KG1 (cell line): ENCODE data around the gene CHSY3.

Experiments
- DNase-seq: peaks from one replicate; lab custom pipeline; 2025; lab: John Stamatoyannopoulos, UW

Gene CHSY3

GRCh38 chr5:129904102-129904666 lies at the start of gene CHSY3:
Gene CHSY3 (plus strand): TSS chr5:129904465.
- DNase-seq = no peak

- DNase-seq = no peak
Measured at GRCh38 chr5:129856325-129856724, 47.9 kb upstream of the CHSY3 start.

GRCh38 chr5:129857116-129857515 lies 47.1 kb upstream of the CHSY3 start:
- no peak for DNase-seq

- DNase-seq = no peak
Measured at GRCh38 chr5:129858131-129858675, 46.1 kb upstream of the CHSY3 start.

- no peak for DNase-seq
Measured at GRCh38 chr5:129884322-129884721, 19.9 kb upstream of the CHSY3 start.

GRCh38 chr5:129899454-129899853 lies 4.8 kb upstream of the CHSY3 start:
- no peak for DNase-seq

GRCh38 chr5:129902816-129903215 lies 1.4 kb upstream of the CHSY3 start:
- no peak for DNase-seq

GRCh38 chr5:129903466-129904101 lies 681 bp upstream of the CHSY3 start:
- no peak for DNase-seq

GRCh38 chr5:129904667-129905472 lies 605 bp downstream of the CHSY3 start:
- DNase-seq = no peak

GRCh38 chr5:129905473-129906176 lies 1.4 kb downstream of the CHSY3 start:
- DNase-seq = no peak

- DNase-seq = no peak
Measured at GRCh38 chr5:129906177-129906887, 2.1 kb downstream of the CHSY3 start.

- DNase-seq = no peak
Measured at GRCh38 chr5:129909225-129909624, 5.0 kb downstream of the CHSY3 start.

- DNase-seq = no peak
Measured at GRCh38 chr5:129912601-129913255, 8.5 kb downstream of the CHSY3 start.

GRCh38 chr5:129915415-129915814 lies 11.2 kb downstream of the CHSY3 start:
- DNase-seq = no peak

- DNase-seq = no peak
Measured at GRCh38 chr5:129917224-129917623, 13.0 kb downstream of the CHSY3 start.

- no peak for DNase-seq
Measured at GRCh38 chr5:129921204-129921603, 16.9 kb downstream of the CHSY3 start.

- no peak for DNase-seq
Measured at GRCh38 chr5:129930221-129930620, 26.0 kb downstream of the CHSY3 start.

GRCh38 chr5:129935626-129936025 lies 31.4 kb downstream of the CHSY3 start:
- no peak for DNase-seq

- DNase-seq = no peak
Measured at GRCh38 chr5:129938077-129938476, 33.8 kb downstream of the CHSY3 start.

GRCh38 chr5:129943936-129944335 lies 39.7 kb downstream of the CHSY3 start:
- no peak for DNase-seq

GRCh38 chr5:129945028-129945427 lies 40.8 kb downstream of the CHSY3 start:
- no peak for DNase-seq
